Measurements from ENCODE around the gene CDH26. TPM values are rescaled to one million over a fixed set of nuclear protein-coding genes. Genes with fewer than 3 reads are reported as not detected.

CDH26 gene
- polyA plus RNA-seq (2013, experiment 1 of 2; ENCODE audit: insufficient read length): not detected
- 0.09 TPM for polyA plus RNA-seq (2013, experiment 2 of 2; ENCODE audit: insufficient read length)

DNA sequence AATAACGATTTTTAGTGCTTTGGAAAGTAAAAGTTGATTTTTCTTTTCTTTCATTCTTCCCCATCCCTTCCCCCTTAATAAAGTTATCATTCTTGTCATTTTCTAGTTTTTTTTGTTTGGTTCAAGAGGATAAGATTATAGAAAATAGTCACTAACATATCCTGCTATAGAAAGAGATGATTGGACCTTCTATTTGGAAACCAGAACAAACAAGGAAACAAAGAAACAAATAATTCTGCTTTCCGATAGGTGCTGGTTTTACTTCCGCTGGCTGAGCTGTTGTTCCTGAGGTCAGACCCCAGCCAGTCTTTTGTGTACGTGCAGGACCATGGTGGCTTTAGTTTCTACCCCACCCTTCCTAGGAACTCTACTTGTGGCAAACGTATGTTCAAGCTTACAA is at the start of gene CDH26:
Gene CDH26, plus strand, starts transcription at position 301 of the 400 bp plus-strand sequence. CDS start 304 bp downstream, outside the sequence.
- no peak for DNase-seq

GRCh38 chr20:59908855-59909254 is 49.4 kb upstream of the CDH26 start:
- DNase-seq: no peak

GRCh38 chr20:59911041-59911440 is 47.2 kb upstream of the CDH26 start:
- no peak for DNase-seq

DNA sequence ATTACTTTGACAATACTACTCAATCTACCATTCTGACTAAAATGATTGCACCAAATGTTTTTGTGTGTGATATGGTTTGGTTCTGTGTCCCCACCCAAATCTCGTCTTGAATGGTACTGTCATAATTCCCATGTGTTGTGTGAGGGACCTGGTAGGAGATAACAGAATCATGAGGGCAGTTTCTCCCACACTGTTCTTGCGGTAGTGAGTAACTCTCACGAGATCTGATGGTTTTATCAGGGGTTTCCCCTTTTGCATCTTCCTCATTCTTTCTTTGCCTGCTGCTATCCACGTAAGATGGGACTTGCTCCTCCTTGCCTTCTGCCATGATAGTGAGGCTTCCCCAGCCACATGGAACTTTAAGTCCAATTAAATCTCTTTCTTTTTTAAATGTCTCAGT is 45.6 kb upstream of the CDH26 start:
- no peak for DNase-seq

DNA sequence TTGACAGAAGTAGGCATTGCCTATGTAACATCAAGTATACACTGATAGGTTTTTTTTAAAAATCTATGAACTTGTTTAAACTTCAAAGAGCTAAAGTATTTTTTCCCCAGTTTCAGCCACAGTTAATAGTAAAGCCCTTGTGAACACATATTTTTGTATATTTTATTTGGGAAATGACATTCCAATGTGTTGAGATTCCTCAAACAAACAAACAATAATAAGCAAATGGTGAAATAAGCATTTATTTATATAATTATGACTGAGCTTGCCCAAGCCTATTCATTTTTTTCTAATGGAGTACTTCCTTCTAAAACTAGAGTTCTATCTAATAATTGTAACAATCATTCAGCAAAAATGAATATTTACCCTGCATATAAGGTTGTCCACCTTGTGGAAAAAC is 37.3 kb upstream of the CDH26 start:
- no peak for DNase-seq

GRCh38 chr20:59923514-59923913 is 34.7 kb upstream of the CDH26 start:
- no peak for DNase-seq

DNA sequence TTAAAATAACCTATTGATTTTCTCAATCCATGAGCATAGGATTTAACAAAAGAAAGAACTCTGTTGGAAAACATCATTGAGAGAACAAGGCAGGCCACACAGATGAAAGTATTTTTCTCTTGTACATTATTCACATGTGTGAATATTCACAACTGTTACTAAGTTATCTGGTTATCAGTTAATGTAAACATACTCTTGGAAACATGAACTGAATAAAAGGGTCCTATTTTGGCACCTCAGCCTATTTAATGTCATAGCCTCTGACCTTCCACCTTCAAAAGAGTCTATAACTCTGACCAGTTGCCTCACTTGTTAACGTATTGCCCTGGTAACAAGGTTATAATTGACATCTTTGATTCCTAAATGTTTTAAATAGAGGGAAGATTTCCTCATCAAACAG is 32.9 kb upstream of the CDH26 start:
- no peak for DNase-seq

DNA sequence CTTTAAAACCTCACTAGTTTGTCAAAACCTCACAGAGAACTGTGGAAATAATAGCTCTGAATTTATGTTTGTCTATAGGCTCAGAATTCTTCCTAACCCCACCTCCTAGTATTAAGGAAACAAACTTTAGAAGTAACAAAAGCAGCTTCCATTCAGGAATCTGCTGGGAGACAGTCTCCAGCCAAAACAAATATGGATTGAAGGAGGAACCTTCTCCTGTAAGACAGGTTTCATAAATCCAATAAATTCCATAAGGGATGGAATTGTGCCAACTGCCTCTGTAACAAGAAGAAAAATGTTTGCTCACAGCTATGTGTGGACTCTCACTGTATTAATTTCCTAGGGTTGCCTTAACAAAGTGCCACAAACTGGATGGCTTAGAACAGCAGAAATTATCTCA is 32.3 kb upstream of the CDH26 start:
- peak; percentile 38 for DNase-seq

GRCh38 chr20:59931511-59932312 is 26.5 kb upstream of the CDH26 start:
- DNase-seq: no peak

GRCh38 chr20:59932616-59933295 is 25.5 kb upstream of the CDH26 start:
- no peak for DNase-seq

- DNase-seq: peak; percentile 59
These were observed 24.9 kb upstream of the CDH26 start, which contains the start of gene SYCP2 for GRCh38 chr20:59933296-59933848. SYCP2 (minus strand) TSS chr20:59933637; CDS start chr20:59922413, 11,224 bp downstream.

GRCh38 chr20:59933849-59934585 is 24.2 kb upstream of the CDH26 start:
- DNase-seq: peak; percentile 67

GRCh38 chr20:59935457-59936185 is 22.6 kb upstream of the CDH26 start:
- DNase-seq: no peak

DNA sequence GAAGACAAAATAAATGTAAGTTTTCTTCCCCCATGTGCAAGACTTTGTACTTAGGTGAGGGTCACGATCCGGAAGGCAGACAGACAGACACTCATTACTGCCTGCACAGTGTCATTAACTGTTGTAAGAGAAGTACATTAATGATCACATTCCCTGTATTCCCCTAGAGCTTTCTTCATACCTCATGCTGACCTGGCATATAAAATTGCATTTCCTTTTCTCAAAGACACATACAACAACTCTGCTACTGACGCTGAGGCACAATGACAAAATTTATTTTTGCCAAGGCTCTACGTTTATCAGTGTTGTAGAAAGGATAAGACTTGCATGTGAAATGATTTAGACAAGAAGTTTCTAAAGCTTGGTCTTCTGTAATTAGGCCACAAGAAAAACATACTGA is 21.8 kb upstream of the CDH26 start:
- no peak for DNase-seq

- no peak for DNase-seq
These were observed 21.1 kb upstream of the CDH26 start for GRCh38 chr20:59937150-59937549.

GRCh38 chr20:59938221-59938620 is 20.0 kb upstream of the CDH26 start:
- peak; percentile 60 for DNase-seq

DNA sequence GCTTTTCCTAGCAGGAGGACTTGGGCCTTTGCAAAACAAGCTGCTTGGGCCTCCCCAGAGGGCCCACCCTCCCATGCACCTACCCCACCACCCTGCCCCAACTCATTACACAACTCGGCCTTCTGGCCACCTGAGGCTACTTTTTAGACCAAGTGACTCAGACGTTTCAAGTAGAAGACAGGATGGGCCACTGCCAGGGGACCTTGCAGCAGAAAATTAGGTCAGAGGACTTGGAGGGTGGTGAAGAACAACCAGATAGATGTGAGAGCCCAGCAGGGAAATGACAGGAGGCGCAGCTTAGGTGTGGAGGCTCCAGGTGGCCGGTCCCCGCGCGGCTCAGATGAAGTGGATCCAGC is 19.5 kb upstream of the CDH26 start:
- no peak for DNase-seq

DNA sequence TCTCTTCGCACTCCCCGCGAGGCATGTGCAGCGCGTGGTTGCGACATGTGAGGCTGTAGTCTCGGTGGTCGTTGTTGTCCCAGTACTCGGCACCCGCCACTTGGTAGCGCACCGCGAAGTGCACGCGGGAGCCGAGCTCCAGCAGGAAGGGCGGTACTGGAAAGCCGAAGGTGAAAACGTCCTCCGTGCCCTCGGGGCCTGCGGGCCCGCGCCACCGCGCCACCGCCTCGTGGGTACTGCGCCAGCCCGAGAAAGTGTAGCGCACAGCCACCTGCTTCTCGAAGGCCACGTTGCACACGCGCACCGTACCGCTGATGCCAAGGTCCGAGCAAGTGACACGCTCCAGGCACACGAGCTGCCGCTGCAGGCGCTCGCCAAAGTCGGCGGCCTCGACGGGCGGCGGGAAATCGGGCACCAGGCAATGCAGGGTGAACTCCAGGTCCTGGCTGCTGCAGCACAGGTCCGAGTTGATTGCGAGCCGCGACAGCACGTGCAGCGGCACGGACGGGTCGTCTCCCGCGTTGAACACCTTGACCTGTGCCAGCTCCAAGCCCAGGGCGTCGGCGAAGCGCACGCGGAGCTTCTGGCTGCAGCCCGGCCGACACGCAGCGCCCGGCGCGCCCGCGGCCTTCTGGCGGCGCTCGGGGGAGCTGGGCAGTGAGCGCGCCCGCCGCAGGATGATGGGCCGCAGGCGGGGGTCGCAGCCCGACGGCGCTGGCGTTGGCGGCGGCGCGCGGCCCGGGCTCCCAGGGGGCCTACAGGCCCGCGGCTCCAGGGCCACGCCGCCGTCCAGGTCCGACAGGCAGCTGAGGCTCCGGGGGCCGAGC is 19.0 kb upstream of the CDH26 start:
- peak; percentile 3 for DNase-seq

- no peak for DNase-seq
These were observed 18.4 kb upstream of the CDH26 start for GRCh38 chr20:59939879-59940128.

GRCh38 chr20:59940129-59940955 is 17.9 kb upstream of the CDH26 start, which contains the start of the genes FAM217B and PPP1R3D:
FAM217B (plus strand) TSS chr20:59940389; CDS start chr20:59943944, 3,555 bp downstream.
PPP1R3D (minus strand) TSS chr20:59940305; CDS start chr20:59939931, 374 bp downstream.
- DNase-seq: peak; percentile 97

All from fibroblast of skin of abdomen (primary cell).